Hematopoietic multipotent progenitor cell treated with erythropoietin and hydrocortisone succinate and interleukin-3 and kit ligand, for 4 days (in vitro differentiated cells): ENCODE measurements around the gene GFI1B.
"Not testable (repeated sequence)": the region's sequence is repeated elsewhere in the genome, so short reads cannot be mapped to it uniquely, and the experiment has no call there.

Source experiments
- DNase-seq: peaks from one replicate; pipeline ENCODE4 v3.0.0-alpha.2; 2015

GFI1B gene

DNA sequence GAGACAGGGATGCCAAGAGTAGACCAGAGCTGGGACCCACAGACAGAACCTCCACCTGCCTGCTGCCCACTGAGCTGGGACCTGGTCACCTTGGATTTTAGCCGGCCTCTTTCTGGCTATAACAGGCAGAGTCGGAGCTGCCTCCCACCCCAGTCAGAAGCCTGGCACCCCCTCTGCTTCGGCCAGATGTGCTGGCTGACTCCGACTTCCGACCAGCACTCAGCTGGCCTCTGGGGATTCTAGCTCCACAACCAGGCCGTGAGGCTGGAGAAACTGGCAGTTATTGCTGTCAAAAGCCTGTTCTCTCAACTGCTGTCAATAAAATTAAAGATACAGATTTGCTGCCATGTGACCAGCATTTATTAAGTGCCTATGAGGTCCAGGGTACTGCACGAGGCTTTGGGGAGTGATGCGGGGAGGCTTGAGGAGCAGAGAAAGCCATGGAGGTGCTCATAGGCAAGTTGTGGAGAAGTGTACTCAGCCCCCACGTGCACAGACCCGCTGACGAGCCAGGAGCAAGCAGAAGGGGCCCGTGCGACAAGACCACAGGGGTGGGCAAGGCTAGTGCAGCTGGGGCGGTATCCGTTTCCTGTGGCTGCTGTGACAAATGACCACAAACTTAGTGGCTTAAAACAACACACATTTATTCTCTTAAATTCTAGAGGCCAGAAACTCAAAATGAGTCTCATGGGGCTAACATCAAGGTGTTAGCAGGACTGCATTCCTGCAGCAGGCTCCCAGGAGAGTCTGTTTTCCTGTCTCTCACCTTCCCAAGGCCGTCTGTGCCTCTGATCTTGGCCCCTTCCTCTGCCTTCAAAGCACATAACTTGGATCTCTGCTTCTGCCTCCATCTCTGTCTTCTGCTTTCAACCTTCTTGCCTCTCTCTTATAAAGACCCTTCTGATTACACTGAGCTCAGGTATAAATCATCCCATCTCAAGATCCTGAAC, 13.1 kb downstream of the GFI1B start:
- DNase-seq = peak; percentile 93

DNA sequence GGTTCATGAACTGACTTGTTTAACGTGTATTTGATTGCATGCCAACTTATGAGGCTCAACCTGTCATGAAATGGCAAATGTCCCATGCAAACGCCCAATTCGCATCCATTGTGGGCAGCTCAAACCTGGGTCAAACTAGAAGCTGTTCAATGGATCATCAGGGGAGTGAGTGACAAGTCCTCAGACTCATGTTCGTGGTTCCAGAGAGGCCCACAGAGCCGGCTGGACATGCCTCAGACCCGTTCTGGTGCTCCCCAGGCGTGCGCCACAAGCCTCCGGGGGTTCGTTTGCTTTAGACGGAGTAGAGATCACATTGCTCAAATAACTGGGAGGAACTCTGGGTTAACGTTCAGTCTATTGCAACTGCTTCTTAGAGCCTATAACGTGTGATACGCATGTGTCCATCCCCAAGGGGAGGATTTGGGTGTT, 15.0 kb downstream of the GFI1B start:
- peak; percentile 55 for DNase-seq

DNA sequence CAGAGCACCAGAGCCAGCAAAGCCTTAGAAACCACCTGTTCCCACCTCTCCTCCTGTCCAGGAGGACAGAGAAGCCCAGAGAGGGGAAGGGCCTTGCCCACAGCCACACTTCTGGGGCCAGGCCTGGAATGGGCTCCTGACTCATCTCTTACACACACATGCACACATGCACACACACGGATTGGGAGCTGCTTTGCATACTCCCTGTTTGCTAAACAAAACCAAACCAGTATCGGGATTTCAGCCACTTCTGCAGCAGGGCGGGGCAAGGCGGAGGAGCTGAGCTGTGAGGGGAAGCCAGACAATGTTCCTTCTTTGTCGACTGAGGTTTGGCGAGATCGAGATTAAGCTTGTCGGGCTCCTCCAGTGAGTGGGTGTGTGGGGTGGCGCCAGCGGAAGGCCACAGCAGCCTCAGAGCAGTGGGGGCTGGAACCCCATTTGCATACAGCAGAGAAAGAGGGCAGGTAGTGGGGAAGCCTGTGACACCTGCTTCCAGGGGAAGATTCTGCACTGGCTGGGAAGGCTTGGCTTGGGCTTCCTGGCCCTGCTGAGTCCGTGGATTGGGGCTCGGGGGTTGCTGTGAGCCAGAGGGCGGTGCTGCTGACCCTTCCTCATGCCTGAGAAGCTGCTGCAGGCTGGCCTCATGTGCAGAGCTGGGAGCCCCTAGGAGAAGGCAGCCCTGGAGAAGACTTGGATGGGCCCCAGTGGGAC, 16.1 kb downstream of the GFI1B start:
- peak; percentile 97 for DNase-seq

DNA sequence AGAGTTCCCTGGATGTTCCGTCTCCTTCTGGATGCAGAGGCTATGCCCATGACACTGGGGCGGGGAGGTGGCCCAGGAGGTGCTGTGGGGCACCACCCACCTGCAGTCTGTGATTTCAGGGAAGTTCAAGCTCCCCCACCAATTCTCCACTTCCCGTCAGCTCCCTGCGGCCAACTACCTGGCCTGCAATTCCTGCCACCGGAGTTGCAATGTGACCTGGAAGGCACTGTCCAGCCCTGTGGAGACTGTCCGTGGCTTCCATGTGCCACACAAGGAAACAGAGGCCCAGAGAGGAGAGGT, 16.6 kb downstream of the GFI1B start:
- DNase-seq = no peak

DNA sequence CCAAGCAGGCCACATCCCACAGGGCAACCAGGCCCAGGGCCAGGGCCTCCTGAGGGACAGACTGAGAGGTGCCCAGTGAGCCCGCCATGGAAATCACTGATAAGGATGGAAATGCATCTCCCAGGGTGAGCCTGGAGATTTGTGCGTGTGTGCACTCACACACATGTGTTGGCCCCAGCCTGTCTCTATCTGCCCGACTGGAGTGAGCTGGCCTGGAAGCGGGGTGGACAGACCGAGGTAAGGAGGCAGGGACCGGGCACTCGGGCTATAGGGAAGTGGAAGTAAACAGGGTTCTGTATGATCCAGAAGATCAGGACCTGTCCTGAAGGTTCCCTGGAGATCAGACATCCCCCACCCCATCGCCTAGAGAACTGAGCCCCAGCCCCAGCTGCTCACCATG, 17.4 kb downstream of the GFI1B start:
- peak; percentile 34 for DNase-seq

DNA sequence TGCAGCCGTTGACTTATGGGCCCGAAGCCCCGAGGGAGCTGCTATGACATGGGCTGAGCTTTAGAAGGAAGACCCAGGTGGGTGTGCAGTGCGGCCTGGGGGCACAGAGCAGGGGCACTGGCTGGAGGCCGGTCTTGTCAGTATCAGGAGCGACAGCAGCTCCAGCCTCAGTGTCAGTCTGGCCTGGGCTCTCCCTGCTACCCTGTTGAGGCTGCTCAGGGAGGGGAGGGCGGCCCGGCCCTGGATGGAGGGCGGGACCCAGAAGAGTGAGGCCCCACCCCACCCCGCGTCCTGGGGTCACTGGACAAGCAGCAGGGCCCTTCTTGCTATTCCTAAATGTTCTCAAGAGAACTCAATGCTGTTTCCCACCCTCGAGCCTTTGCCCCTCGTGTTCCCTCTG, 18.0 kb downstream of the GFI1B start:
- peak; percentile 64 for DNase-seq

DNA sequence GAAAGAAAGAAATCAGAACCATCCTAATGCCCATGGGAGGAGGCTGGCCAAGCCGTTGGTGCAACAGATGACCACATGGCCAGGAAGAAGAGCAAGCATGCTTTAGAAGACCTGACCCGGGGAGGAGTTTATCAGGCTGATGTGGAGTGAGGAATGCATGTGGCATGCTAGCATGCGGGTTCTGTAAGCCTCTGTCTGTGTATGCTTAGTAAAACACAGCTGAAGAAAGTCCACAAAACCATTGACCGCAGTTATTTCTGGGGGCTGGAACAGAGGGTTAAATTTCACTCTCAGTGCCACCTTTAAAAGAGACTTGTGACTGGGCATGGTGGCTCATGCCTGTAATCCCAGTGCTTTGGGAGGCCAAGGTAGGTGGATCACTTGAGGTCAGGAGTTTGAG, 19.1 kb downstream of the GFI1B start:
- DNase-seq = no peak

DNA sequence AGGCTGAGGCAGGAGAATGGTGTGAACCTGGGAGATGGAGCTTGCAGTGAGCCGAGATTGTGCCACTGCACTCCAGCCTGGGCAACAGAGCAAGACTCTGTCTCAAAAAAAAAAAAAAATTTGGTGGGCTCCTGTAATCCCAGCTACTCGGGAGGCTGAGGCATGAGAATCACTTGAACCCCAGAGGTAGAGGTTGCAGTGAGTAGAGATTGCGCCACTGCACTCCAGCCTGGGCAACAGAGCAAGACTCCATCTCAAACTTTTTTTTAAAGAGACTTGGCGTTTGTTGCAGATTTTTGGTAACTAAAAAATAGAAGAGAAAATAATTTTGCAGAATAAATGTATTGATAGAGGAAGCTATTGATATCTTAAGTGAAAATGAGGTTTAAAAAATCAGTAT, 19.7 kb downstream of the GFI1B start:
- not testable (repeated sequence) for DNase-seq

DNA sequence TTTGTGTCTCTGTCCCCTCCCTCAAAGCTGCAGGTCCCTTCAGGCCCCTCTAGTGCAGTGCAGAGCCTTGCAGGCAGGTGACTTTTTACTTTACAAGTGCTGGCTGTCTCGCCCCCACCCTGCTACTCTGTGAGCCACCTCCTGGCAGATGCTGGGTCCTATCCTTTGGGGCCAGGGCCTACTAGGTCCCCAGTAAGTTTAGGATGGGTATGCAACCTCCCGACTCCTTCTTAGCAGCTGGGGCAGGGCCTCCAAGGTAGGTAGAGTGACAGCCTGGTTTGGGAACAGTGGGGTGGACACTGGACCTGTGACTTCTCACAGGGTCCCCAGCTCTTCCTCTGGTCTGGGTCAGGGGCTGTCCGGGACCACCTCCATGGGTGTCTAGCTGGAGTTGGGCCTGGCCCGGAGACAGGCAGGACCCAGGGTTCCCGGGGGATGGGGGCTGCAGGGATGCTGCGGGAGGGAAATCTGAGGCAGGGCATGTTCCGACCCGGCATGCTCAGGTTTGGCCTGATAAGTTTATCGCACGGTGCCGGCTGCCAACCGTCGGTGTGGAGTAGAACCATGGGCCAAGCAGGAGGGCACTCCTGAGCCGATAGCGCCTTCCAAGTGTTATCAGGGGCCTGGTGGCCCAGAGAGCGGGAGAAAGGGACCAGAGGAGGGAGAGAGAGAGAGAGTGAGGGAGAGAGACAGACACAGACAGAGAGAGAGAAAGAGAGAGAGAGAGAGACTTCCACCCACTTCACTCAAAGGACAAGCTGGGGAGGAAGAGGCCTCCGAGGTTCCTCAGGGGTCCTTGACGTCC, 20.5 kb downstream of the GFI1B start:
- peak; percentile 96 for DNase-seq

DNA sequence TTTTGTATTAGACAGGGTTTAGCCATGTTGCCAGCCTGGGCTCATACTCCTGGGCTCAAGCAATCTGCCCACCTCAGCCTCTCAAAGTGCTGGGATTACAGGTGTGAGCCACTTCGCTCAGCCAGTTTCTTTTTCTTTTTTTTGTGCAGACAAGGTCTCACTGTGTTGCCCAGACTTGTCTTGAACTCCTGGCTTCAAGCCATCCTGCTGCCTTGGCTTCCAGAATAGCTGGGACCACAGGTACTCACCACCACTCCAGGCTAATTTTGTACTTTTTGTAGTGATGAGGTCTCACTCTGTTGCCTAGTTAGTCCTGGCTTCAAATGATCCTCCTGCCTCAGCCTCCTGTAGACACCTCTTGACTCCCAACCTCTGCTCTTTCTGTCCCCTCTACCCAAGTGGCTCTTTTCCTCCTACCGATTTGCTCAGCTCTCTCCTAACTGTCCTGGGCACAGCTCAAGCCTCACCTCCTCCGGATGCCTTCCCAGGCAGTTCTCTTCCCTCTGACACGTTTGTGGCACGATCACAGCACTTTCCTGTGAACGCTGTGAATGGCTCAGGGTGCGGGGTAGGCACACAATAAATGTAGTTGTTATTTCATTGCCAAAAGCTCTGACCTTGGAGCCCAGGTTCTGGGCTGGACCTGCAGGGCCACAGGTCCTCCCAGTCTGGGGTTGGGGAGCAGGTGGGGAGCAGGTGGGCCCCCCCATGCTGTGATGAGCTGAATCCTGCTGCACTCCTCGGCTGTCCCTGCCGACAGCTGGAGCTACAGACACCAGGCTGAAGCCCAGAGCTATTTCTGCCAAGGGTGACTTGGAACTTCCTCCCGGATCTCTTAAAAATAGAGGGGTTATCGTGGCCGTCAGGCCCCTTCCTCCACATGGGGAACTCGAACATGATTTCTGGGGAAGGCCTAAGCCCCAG, 23.9 kb downstream of the GFI1B start:
- peak; percentile 25 for DNase-seq

DNA sequence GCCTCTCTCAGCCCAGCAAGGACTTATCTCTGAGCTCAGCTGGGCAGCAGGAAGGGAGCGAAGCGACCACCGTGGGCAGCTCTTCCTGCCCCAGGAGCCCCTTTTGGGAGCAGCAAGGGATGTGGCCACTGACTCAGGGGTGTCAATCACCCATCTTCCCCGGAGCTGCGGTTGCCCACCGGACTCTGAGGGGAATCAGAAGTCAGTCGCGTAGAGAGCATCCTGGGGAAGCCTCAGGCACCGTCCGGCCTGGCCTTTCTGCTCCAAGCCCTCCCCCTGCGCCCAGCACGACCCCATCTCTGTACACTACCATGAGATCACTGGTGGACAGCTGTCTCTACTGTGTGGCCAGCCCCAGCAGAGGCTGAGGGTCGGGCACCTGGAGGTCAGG, 24.6 kb downstream of the GFI1B start:
- peak; percentile 94 for DNase-seq

DNA sequence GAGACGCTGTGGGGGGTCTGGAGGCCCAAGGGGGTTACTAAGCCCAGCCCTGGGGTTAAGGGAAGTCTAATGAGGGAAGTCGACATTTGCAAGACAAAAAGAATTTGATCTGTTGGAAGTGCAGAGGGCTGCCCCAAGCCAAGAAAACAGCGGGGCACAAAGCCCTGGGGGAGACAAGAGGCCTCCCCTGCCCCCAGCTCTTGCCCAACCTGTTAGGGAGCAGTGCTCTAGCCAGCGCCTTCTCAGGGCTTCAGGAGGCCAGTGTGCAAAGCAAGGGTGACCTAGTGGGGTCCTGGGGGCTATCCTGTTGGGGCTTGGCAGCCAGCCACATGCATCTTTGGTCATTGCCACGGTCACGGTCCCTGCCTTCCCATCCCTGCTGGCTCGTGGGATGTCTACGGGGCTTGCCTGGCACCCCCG, 25.2 kb downstream of the GFI1B start:
- DNase-seq = peak; percentile 71

DNA sequence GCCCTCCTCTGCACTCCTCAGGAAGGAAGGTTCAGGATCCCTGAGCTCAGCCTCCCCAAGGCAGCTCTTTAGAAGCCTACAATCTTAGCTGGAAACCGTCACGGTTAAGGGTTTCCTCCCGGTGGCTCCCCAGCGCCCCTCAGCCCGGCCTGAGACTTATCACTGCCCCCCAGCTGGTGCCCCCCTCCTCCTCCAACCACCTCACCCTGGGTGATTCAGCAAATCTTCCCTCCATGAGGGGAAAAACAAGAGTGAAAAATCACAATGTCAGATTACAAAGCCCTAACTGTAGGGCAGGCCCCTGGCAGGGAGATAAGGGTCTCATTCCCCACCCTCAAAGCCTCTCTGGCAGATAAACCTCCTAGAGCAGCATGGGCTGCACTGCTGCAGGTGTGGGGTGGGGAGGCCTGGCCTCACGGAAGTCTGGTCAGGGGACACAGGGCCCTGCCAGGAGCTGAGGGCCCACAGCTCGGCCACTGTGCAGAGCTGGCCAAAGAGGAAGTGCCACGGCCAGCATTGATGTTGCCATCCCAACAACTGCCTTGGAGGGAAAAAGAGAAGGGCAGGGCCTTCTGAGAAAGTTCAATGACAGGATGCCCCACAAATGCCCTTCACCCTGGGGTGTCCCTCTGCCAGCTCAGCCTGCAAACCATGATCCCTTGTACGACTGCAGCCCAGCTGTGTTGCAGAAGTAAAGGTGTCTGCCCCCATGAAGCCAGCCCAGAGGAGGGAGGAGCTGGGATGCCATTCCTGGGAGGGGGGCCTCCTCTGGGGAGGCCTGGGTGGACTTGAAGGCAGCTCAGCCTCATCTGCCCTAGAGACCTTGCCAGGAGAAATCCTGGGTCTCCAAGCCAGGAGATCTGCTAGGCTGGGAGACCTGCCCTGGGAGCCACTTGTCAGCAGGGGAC, 25.9 kb downstream of the GFI1B start:
- DNase-seq = peak; percentile 99

DNA sequence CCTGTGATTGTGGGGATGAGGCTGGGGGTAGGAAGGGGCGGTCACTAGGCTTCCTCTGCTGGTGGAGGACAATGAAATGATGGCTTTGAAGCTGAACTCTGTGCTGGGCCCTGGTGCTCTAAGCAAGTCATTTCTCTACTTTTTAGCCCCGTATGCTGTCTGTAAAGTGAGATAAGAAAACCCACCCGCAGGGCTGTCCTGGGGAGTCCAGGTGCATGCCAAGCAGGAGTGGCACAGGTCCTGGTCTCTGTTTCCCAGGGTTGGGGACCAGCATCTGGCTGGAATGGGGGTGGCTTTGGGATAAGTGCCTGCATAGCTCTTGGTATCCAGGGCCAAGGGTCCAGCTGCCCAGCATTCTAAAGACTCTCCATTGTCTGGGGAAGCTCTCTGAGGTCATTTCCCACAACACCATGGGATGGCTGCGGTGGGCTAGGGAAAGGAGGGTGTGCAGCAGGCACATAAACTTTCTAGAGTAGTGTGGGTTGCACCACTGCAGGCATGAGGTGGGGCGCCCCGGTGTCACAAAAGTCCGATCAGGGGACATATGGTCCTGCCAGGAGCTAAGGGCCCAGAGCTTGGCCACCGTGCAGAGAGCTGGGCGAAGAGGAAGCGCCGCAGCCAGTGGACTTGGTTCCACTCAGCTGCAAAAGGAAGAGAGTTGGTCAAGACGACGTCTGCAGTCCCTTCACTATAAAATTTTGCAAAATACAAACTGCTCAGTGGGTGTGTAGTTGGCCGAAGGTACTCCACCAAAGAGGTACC, 26.7 kb downstream of the GFI1B start:
- peak; percentile 76 for DNase-seq

DNA sequence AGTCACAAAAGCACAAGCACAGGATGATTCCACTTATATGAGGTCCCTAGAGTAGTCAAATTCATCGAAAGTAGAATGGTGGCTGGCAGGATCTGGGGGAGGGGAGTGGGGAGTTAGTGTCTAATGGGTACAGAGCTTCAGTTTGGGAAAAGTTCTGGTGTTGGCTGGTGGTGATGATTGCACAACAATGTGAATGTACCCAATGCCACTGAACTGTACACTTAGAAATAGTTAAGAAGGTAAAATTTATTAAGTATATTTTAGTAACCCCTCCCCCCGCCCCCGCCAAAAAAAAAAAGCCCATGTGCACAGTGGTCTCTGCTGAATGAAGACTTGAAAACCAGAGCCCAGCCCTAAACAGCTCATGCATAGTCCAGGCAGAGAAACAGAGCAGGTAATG, 27.5 kb downstream of the GFI1B start:
- no peak for DNase-seq

DNA sequence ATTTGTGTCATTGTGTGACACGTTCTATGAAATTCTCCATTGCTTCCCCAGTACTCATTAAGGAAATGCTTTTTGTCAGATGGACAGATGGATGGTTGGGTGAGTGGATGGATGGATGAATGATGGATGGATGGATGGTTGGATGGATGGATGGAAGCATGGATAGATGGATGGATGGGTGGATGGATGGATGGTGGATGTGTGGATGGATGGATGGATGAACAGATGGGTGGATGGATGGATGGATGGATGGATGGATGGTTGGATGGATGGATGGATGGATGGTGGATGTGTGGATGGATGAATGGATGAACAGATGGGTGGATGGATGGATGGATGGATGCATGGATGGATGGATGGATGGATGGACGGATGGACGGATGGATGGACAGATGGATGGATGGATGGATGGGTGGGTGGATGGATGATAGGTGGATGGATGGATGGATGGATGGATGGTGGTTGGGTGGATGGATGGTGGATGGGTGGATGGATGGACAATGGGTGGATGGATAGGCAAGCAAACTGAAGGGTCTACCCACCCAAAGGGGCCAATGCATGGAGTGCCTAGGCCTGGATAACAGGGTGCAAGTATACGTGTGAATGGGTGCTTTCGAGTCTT, 28.3 kb downstream of the GFI1B start:
- DNase-seq = no peak

DNA sequence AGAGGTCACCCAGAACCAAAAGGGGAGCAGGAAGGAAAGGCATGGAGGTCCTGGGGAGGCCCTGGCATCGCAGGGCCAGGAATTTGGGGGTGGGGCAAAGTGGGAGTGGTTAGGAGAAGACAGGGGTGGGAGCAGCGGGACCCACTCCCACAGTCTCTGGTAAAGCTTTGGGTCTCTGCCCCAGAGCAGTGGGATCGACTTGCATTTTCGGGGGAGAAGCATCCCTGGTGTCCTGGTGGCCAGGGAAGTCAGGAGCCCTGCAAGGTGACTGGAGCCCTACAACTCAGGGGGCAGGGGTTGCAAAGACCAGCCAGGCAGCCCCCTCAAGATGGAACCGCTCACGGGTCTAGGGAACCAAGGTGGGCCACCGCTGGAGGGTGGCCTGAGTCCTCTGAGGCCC, 29.9 kb downstream of the GFI1B start:
- no peak for DNase-seq

DNA sequence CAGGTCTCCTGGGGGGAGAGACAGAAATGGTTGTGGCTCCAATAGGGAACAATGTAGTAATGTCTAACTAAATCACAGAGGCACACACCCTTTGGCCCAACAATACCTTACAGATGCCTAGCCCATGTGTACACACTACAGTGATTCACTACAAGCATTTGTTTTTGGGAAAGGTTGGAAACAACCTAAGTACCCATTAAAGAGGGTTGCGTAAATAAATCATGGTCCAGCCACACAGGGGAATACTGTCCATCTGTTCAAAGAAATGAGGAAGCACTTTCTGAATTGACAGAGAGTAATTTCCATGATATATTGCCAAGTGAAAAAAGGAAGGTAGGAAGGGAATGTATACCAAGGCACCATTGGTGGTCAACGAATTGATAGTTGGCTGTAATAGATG, 30.3 kb downstream of the GFI1B start:
- peak; percentile 29 for DNase-seq

DNA sequence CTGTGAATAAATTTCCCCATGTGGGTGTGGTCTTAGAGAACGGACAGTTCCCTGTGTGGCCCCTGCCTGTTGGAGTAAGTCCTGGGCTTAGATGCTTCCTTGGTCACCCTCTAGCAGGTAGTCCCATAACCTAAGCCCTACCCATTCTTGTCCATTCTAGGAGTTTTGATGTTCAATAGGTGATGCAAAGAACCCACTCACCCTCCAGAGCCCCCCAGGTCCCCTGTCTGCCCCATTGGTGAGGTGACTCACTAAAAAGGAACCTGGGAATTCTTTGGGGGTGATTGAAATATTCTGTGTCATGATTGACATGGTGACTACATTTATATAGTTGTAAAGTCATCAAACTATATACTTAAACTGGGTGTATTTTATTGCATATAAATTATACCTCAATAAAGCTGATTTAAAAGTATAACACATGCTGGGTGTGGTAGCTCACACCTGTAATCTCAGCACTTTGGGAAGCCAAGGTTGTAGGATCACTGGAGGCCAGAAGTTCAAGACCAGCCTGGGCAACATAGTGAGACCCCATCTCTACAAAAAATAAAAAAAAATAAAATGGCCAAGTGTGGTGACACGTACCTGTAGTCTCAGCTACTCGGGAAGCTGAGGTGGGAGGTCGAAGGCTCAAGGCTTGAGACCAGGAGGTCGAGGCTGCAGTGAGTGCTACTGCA, 31.6 kb downstream of the GFI1B start:
- DNase-seq = no peak
